NCI-H1417 (cell line): ENCODE data around the gene SOX12.
"Not testable (repeated sequence)": the region's sequence is repeated elsewhere in the genome, so short reads cannot be mapped to it uniquely, and the experiment has no call there.

ENCODE experiments used
- DNase-seq, 3 experiments: peaks; one replicate each; lab custom pipeline; 2025; lab: John Stamatoyannopoulos, UW

Gene SOX12

GRCh38 chr20:362271-363254 lies 37.2 kb downstream of the SOX12 start:
- peak in 2 of 3 experiments; percentile 12 to 54 for DNase-seq

DNA sequence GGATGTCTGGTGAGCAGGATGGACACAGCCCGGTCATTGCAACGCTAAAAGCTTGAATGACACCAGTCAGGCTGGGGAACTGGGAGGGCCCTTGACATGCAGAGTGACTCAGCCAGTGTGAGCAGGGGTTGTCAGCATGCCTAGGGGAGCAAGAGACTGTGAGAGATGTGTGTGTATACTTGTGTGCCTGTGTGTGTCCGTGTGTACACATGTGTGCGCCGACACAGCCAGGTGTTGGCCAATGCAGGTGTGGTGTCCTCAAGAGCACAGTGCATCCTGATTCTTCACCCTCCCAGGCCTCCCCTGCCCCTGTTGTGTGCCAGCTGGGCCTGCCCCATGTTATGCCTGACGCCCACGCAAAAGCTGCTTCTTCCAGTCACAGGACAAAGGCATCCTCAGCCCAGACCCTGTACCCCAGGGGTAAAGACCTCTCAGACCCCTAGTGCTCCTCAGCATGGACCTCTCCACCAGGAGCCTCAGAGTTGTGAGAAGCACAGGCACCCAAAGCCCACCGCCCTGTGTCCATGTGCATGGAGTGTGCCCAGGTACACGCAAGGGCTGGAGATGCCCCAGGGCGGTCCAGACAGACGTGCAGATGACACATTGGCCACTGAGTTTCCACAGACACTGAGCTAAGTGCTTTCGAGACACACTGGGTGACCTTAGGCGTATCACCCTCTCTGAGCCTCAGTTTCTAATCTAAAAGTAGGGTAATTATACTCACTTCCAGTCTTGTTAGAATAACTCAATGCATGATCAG lies 38.1 kb downstream of the SOX12 start:
- no peak for DNase-seq

DNA sequence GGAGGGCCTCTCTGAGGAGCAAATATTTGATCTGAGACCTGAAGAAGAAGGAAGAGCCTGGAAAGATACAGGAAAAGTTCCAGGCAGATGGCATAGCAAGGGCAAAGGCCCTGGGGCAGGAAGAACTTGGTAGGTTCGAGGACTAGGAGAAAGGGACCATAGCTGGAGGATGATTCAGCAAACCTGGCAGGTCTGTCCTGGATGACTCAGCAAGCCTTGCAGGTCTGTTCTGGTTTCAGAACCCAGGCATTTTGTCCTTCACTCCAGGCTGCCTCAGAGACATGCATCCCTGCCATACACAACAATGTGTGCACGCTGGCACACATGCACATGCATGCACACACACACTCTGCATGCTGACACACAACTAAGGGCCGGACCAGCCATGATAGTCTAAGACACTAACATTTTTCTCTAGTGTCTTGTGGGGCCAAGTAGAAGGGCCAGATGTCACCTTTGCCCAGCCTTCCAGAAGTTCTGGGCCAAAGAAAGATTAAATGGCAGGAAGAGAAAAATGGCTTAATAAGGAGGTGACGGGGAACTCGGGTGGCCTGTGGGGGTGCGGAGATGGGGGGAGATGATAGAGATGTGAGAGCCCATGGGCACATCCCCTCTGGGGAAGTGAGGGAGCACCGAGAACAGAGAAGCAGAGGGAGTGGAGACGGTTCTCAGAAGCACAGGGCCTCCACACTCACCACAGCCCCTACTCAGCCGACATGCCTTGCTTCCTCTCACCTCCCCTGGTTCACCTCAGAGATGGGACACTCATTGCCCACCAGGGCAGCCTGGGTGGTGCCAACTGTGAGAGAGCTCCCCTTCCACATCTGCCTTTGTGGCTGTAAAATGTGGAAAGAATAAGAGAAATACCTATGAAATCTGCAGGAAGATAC lies 39.8 kb downstream of the SOX12 start:
- no peak for DNase-seq

- no peak for DNase-seq
Observed at GRCh38 chr20:366041-366718, 40.8 kb downstream of the SOX12 start.

DNA sequence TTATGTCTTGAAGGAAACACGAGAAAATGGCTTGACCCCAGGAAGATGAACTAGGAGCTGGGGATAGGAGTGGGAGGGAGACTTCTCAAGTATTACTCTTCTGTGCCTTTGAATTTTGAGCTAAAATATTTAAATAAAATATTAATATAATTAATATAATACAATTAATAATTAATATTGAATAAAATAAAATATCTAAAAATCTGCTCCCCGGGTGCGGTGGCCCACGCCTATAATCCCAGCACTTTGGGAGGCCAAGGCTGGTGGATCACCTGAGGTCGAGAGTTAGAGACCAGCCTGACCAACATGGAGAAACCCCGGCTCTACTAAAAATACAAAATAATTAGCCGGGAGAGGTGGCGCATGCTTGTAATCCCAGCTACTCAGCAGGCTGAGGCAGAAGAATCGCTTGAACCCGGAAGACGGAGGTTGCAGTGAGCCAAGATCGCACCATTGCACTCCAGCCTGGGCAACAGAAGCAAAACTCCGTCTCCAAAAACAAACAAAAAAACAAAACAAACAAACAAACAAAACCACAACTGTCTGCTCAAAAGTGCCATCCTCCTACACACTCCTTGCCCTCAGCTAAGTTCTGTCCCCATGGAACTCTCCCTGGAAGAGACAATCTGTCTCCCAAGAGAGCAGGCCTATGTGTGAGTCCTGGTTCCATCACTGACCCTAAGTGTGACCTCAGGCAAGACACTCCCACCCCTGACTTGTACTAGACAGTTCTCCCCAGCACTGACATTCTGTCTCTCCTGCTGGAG lies 41.5 kb downstream of the SOX12 start:
- no peak for DNase-seq

DNA sequence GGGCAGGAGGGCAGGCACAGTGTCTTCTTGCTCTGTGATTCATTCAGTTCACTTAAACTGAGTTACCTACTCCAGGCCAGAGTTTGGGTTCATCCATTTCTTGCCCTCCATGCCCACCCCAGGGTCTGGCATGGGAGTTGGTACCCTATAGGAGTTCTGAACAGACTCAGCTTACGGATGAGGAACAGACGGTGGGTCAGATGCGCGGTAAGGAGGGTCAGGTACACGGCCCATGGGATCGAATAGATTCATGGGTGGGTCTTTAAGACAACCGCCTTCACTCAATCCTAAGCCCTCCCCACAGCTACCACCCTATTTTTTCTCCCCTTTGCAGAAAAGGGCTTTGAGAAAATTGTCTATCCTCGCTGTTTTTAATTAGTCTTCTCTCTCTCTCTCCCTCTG lies 42.1 kb downstream of the SOX12 start:
- no peak for DNase-seq

DNA sequence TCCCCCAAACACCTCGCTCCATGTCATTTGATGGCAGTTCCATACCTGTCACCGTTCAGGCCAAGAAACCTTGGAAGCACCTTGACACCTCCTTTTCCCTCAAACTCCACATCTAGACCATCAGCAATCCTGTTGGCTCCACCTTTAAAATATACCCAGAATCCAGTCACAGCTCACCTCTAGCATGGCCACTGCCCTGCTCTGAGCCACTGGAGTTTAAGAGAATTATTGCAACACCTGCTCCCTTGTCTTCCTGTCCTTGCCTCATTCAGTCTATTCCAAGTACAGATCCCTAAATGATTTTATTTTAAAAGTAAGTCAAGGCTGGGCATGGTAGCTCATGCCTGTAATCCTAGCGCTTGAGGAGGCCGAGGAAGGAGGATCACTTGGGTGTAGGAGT lies 43.6 kb downstream of the SOX12 start:
- no peak for DNase-seq

DNA sequence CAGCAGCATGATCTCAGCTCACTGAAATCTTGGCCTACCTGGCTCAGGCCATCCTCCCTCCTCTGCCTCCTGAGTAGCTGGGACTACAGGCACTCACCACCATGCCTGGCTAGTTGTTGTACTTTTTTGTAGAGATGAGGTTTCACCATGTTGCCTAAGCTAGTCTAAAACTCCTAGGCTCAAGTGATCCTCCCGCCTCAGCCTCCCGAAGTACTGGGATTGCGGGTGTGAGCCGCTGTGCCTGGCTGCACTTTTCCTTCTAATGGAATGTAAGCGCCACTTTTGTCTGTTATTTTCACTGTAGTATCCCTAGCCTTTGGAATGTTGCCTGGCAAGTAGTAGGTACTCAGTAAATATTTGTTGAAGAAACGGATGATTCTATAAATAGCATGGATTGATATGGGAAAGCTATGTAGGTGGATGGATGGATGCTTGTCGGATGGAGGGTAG lies 44.8 kb downstream of the SOX12 start:
- DNase-seq: no peak

- no peak for DNase-seq
Observed at GRCh38 chr20:370977-371754, 45.8 kb downstream of the SOX12 start.

- DNase-seq: no peak
Observed at GRCh38 chr20:371755-372542, 46.6 kb downstream of the SOX12 start.

GRCh38 chr20:372543-373082 lies 47.3 kb downstream of the SOX12 start:
- not testable (repeated sequence) for DNase-seq

DNA sequence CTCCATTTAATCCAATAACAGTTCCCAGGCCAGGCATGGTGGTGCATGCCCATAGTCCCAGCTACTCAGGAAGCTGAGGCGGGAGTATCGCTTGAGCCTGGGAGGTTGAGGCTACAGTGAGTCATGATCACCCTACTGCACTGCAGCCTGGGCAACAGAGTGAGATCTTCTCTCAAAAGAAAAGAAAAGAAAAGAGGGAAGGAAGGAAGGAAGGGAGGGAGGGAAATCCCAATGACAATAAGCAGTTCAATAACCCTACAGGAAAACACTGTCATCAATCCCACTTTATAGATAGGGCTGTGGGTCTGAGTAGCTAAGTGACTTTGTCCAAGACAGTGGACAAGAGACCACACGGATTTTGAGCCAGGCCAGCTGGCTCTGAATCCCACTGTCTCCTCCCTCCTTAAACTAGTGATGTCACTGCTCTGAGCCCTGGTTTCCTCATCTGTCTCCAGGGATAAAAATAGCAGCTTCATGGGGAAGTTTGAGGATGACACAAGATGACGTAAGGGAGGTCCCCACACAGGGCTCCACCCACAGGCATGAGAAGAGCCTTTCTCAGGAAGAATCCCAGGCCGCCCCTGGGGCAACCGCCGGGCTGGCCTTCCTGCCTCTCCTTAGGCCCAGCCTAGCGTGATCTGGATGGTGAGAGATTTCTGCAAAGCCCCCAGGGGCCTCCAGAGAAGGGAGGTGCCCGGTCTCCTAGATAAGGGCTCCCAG lies 48.0 kb downstream of the SOX12 start:
- DNase-seq: no peak

- no peak for DNase-seq
Observed at GRCh38 chr20:375265-375889, 50.0 kb downstream of the SOX12 start.

GRCh38 chr20:376089-376488 lies 50.7 kb downstream of the SOX12 start:
- DNase-seq: no peak

DNA sequence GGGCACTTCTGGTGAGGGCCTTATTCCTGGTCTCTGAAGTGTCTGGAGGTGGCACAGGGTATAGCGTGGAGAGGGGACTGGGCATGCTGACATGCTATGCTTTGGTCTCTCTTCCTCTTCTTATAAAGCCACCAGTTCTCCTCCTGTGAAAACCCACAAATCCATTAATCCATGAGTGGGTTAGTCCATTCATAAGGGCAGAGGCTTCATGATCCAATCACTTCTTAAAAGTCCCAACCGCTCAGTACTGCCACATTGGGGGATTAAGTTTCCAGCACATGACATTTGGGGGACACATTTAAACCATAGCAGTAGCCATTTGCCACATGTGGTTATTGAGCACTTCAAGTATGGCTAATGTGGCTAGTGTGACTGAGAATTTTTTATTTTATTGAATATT lies 51.4 kb downstream of the SOX12 start:
- no peak for DNase-seq

DNA sequence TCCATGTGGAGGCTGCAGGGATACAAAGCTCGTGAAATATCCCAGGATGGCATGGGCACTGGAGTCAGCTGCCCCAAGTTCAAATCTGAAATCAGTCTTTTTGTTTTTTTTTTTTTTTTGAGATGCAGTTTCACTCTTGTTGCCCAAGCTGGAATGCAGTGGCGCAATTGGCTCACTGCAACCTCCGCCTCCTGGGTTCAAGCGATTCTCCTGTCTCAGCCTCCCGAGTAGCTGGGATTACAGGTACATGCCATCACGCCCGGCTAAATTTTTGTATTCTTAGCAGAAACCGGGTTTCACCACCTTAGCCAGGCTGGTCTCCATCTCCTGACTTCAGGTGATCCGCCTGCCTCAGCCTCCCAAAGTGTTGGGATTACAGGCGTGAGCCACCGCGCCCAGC lies 52.2 kb downstream of the SOX12 start:
- not testable (repeated sequence) for DNase-seq

DNA sequence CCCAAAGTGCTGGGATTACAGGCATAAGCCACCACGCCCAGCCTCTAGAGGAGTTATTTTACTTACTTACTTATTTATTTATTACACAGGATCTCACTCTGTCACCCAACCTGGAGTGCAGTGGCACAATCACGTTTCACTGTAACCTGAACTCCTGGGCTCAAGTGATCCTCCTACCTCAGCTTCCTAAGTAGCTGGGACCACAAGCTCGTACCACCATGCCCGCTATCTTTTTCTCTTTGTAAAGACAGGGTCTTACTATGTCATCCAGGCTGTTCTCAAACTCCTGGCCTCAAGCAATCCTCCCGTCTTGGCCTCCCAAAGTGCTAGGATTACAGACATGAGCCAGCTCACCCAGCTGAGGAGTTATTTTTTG lies 53.6 kb downstream of the SOX12 start:
- DNase-seq: no peak
